Stimulated activated CD4-positive, alpha-beta T cell treated with anti-CD3 and anti-CD28 coated beads, Interleukin-4, amount 100 ng/mL, for 48 hours (primary cell): ENCODE results near the gene EXOC1.
"Not testable (repeated sequence)": the region's sequence is repeated elsewhere in the genome, so short reads cannot be mapped to it uniquely, and the experiment has no call there.

Experiments
- DNase-seq, 2 donors: peaks; one replicate each; pipeline ENCODE4 v3.0.0-alpha.2; 2020; ENCODE audit warnings: low read depth in 2 of 2

EXOC1 gene

DNA sequence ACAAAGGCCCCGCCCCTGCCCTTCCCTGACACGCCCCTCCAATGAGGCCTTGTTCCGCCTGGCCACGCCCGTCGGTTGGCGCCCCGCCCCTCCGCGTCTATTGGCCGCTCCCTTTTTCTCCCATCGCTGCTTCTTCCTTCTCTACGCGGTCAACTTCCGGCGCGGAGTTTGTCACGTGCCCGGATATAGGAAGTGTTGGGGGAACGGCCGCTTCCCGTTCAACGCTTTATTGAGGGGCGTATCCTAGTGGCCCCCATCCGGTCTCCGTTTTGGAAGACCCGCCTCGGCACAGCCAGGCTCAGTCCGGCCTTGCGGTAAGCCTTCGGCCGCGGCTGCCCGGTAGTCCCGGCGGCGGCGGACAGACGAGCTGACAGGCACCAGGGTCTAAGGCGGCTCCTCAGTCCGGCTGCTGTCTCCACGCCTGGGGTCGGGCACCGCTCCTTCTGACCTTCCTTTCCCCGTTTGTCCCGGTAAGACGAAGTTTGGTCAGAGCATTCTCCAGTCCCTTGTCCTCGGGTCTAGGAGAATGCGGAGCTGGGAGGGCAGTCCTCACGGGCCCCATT is at the start of gene EXOC1:
EXOC1 (plus strand) TSS at position 165 of the 563 bp plus-strand sequence. CDS start 4,676 bp downstream, outside the sequence.
- DNase-seq, result peak; percentile 98

- DNase-seq, result no peak
Measured at GRCh38 chr4:55807556-55807955, 45.9 kb upstream of the EXOC1 start.

GRCh38 chr4:55808186-55808585 is 45.3 kb upstream of the EXOC1 start:
- DNase-seq, result no peak

DNA sequence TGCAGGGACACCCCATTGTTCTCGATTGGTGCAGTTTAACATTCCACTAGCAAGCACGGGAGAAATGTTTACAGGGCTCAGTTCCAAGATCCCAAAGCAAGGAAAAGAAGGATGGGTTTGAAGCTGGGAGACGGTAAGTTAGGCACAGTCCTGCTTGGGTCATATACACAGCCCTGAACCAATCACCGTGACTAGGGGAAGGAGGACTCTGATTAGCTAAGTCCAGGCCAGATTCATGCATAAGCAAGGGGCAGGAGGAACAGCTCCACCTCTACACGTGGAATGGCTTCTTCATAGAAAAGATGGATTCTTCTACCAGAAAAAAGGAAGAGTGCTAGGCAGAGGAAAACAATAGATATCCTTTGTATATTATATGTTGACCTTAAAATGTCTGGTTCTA is 44.8 kb upstream of the EXOC1 start:
- DNase-seq, result no peak

DNA sequence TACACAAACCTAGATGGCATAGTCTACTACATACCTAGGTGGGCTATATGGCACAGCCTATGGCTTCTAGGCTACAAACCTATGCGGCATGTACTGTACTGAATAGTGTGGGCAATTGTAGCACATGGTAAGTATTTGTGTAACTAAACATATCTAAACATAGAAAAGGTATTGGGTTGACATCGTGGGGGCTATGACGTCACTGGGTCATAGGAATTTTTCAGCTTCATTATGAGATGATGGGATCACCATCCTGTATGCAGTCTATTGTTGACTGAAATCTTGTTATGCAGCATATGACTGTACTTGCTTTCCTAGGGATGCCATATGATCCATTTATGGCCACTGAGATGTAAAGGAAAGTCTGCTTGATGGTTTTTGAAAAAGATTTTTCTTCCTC is 35.8 kb upstream of the EXOC1 start:
- DNase-seq, result no peak

DNA sequence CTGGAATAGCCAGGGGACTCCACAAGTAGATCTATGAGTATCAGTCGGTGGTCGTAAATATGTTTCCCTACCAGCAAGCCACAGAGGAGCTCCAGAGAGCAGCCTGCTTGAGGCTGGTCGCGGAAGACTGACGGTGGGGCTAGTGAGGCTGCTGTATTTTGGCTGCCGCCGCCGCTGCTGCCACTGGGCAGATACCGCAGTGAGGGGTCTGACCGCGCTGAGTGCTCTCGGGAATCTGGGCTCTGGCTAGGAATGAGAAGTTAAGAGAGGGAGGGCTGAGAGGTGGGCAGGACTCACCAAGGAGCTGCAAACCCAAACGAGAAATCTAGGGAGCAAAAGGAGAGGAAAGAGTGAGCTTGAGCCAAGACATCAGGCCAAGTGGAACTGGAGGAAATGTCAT is 33.8 kb upstream of the EXOC1 start, which contains the start of gene EXOC1L:
EXOC1L (plus strand) TSS at position 157 of the 400 bp plus-strand sequence; CDS start at position 394, 237 bp downstream.
- no peak for DNase-seq

DNA sequence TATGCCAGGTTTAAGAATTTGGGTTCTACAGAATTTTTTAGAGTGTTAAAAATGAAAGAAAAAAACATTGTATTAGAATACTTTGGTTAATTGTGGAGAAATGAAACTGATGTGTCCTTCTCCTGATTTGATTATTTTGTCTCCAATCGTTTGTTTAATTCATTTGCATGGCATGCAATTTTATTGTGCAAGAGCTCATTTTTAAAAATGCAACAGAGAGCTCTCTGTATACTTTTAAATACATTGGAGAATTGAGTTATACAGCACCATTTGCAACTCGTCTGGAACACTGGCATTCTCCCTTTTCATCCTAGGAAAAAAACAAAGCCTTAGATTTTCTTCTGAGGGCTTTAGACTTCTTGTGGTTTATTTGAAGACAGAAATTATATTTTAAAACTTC is 33.2 kb upstream of the EXOC1 start:
- no peak for DNase-seq

DNA sequence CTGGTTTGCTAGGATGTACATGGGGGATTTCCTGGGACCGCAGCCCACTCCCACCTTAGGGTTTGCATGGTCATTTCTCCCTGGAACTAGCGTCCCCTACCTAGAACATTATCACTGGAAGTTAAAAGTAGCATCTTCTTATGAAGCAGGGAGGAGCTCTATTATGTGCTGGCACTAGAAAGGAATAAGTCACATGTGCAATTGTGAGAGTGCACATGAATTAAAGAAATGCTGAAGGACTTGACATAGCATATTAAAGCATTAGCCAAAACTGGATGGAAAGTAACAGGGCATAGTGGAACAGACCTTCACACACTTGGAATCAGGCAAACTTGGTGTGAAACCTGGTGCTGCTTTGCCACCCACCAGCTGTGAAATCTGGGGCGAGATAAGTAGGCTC is 31.1 kb upstream of the EXOC1 start:
- no peak for DNase-seq

DNA sequence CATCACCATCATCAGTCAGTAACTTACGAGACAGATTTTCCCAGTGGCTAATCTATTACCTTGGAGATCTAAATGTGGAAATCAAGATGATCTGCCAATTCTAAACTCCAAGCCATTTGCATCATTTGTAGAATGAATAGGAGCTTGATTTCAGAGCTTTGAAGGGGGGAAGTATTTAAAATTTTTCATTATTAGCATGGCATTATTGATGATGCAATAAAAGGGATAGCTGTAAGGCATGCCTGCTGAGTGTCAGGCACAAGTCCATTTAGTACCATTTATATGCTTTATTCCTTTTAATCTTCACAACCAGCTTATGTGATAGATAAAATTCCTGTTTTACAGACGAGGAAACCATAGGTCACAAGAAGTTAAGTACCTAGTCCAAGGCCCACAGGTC is 28.6 kb upstream of the EXOC1 start:
- no peak for DNase-seq

DNA sequence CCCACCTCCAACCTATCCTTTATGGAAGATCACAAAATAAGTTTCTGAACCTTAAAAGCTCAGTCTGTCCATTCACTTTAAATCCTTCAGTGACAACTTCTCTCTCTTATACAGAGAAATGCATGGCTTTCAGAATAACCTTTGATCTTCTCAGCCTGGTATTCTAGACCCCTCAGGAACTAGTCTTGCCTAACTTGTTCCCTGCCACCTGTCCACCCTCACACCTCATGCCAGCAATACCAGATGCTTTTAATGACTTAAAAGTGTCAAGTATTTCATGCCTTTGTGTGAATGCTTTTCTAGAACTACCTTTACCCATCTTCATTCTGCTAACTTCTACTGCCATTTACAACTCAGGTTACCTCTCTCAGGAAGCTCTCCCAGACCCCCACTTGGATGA is 26.5 kb upstream of the EXOC1 start:
- no peak for DNase-seq

DNA sequence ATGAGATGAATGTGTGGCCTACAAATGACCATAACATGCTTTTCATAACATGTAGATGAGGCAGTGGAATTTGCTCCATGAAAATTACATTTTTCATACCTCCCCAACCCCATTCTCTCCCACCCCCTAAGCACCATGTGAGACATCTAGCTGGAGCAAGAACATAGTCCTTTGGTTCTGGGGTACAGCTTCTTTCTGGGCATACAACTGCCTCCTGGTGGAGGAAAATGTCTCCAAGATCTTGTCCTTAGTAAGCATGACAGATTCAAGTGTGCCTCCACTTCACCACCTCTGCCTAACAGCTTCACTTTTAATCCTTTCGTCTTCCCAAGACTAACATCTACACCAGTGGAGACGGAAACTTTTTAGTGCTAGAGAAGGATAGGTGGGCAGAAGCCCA is 25.9 kb upstream of the EXOC1 start:
- DNase-seq, result no peak

DNA sequence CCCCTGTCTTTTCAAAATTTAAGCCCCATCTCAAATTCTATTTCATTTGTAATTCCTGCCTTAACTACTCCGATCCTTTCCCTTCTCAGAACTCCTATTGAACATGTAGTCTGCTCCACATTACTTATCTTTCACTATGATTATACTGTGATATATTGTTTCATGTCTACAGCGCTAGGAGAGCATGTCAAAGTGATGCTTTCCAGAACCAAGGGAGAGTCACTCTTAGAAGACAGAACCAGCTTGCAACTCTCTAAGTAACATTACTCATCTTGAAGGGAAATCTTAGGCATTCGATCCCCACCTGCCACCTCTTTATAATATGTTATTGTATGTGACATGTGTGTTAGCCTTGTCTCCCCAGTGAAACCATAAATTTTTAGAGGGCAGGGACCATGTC is 23.4 kb upstream of the EXOC1 start:
- no peak for DNase-seq

DNA sequence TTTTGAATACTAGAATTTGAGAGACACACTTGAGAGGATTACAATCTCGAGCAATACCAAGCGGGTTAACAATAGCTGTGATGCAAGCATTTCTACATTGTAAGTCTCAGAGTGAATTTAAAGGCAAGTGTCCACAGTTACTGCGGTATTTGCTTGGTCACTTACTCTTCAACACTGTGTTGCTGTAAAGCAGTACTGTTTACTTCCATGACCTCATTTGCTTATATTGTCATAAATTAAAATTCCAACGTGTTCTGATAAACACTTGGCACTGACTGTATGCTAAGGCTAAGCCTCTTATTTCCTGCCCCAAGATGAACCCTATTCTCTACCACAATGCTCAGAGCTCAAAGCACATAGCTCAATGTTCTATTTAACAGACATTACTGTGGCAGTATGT is 22.7 kb upstream of the EXOC1 start:
- DNase-seq, result no peak

DNA sequence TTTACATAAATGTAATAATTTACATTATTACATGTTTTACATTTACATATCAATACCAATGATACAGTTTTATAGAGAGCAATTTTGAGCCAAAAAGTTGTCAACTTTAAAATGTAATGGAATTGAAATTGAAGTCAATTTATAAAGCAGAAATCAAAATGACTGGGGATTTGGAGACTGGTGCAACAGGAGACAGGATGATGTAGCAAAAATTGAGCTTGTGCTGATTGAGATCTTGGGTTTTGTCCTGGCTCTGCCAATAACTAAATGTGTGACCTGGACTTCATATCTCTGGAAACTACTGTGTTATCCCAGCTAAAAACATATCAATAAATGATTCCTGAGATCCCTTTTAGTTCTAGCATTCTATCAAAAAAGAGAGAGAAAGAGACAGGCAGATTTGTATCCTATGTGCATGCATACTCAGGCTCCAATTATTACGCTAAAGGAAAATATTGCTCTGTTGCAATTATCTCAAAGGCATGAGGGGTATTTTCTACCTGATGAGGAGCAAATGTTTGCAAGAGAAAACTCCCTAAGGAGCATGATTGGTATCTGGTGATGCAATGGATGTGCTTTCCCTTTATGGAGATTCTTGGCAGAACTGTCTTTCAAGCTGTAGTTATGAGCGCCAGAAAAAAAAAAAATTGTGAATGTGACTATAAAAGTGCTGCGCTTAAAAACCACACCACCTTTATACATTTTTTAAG is 19.2 kb upstream of the EXOC1 start:
- no peak for DNase-seq

DNA sequence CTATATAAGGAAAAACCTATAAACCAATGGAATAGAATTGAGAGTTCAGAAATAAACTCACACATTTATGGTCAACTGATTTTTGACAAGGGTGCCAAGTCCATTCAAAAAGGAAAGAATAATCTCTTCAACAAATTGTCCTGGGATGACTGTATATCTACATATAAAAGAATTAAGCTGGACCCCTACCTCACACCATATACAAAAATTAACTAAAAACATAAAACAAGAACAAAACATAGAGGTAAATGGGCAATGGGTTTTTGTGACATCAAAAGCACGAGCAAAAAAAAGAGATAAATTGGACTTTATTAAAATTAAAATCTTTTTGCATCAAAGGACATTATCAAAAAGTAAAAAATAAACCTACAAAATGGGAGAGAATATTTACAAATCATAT is 15.5 kb upstream of the EXOC1 start:
- no peak for DNase-seq

DNA sequence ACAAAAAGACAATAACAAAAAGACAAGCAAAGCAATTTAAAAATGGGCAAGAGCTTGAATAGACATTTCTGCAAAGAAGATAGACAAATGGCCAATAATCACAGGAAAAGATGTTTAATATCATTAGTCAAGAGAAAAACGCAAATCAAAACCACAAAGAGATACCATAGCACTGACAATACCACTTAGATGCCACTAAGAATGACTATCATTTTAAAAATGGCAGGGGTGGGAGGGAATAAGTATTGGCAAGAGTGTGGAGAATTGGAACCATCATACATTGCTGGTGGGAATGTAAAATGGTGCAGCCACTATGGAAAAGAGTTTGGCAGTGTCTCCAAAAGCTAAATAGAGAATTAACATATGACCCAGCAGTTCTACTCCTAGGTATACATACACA is 15.1 kb upstream of the EXOC1 start:
- no peak for DNase-seq

GRCh38 chr4:55838952-55839351 is 14.5 kb upstream of the EXOC1 start:
- DNase-seq, result no peak

GRCh38 chr4:55840956-55841355 is 12.5 kb upstream of the EXOC1 start:
- no peak for DNase-seq

- not testable (repeated sequence) for DNase-seq
Measured at GRCh38 chr4:55841373-55842239, 11.8 kb upstream of the EXOC1 start.

DNA sequence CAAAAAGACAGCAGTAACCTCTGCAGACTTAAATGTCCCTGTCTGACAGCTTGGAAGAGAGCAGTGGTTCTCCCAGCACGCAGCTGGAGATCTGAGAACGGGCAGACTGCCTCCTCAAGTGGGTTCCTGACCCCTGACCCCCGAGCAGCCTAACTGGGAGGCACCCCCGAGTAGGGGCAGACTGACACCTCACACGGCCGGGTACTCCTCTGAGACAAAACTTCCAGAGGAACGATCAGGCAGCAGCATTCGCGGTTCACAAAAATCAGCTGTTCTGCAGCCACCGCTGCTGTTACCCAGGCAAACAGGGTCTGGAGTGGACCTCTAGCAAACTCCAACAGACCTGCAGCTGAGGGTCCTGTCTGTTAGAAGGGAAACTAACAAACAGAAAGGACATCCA is 11.1 kb upstream of the EXOC1 start:
- DNase-seq, result not testable (repeated sequence)

DNA sequence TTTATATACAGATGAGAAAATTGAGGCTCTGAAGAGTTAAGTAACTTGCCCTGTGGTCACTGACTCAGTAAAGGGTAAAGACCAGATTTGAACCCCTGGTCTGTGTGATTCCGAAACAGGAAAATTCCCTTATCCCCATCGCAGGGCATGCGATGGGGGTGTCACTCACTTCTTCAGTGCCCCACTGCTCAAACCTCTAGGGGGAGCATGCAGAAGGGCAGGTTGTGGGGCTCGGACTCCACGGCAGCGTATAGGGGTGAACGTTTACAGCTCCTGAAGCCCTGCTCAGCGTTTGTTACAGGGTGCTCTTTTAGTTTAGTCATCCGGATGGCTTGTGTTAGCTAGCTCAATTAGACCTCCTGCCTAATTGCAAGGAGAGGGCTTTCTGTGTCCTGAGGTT is 3.7 kb upstream of the EXOC1 start:
- DNase-seq, result no peak

DNA sequence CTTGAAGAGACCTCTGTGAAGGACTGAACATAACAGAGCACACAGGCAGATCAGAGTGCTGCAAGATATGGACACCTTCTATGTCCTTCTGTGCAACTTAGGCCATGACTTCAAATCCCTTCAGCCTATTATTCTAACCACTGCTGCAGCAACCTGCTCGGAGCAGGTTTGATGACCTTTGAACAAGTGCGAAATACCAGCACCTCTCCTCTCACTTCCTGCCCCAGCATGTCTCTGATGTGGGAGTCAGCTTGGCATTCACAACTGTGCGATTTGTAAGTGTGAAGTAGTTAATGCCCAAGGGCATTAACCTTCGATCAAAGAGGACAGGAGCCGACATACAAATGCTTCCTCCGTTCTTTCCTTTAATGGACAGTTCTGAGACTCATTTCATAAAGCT is 1.6 kb upstream of the EXOC1 start:
- DNase-seq, result no peak

DNA sequence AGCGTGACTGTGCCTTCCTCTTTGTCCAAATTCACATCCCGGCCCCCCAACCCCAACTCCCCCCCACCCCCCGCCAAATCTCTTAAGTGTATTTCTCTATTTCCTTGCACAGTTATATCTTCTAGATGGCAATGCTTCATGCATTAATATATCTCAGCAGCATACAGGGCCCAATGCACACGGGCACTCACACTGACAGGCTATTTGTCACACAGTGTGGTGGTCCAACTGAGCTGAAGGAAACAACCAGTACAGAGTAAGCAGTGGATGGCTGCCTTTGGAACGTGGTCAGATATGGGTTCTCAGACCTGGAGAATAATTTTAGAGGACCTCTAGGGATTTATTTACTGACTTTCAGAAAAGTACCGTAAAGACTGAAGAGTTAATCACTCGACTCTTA is 681 bp downstream of the EXOC1 start:
- DNase-seq, result no peak
